Prostate gland (tissue), 2 donors: Measurements from ENCODE around the gene TMEM60.

Source experiments
- POLR2A ChIP-seq: fragments of 450-650 bp; IDR thresholded peaks from one replicate; pipeline ENCODE4 v1.6.1; 2016; ENCODE audit warnings: antibody characterized with exemption, mild to moderate bottlenecking
- TF ChIP-seq, protein P1 (sequence below), 4 experiments: fragments of 200-600 bp in 2 of 4; fragments of 450-650 bp in 2 of 4; sonication (generic) in 2 of 4; IDR thresholded peaks; 1 replicate in 3 of 4; 2 replicates in 1 of 4; pipeline ENCODE4 v1.5.1; 2016 to 2019; ENCODE audit warnings: antibody characterized with exemption in 4 of 4, mild to moderate bottlenecking in 2 of 4, moderate library complexity in 2 of 4

DNA sequence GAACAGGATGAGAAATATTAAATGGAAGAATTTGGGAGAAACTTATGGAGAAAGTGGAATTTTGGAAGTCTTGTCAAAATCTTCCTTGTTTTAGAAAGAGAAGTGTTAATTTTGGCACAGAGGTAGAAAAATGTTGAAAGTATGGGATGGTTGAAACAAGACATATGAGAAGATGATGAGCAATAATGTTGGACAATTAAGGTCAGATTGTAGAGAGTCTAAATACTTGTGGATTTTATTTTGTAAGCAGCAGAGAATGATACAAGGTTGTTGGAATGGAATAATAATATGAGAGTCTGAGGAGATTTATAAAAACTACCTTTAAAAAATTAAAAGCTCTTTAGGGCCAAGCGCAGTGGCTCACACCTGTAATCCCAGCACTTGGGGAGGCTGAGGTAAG lies 34.9 kb upstream of the TMEM60 start:
- TF ChIP-seq, protein P1, sequence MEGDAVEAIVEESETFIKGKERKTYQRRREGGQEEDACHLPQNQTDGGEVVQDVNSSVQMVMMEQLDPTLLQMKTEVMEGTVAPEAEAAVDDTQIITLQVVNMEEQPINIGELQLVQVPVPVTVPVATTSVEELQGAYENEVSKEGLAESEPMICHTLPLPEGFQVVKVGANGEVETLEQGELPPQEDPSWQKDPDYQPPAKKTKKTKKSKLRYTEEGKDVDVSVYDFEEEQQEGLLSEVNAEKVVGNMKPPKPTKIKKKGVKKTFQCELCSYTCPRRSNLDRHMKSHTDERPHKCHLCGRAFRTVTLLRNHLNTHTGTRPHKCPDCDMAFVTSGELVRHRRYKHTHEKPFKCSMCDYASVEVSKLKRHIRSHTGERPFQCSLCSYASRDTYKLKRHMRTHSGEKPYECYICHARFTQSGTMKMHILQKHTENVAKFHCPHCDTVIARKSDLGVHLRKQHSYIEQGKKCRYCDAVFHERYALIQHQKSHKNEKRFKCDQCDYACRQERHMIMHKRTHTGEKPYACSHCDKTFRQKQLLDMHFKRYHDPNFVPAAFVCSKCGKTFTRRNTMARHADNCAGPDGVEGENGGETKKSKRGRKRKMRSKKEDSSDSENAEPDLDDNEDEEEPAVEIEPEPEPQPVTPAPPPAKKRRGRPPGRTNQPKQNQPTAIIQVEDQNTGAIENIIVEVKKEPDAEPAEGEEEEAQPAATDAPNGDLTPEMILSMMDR (IDR thresholded peaks at IDR 0.05): no peak
- no peak for TF ChIP-seq POLR2A
